T-helper 2 cell treated with Interferon-gamma antibody and Interleukin-4, amounts not matched to agents 5 μg/mL and 100 μg/mL, for 36 hours (primary cell): ENCODE results near the gene B3GNT2.

Experiments
- DNase-seq: peaks from one replicate; pipeline ENCODE4 v3.0.0; 2021; ENCODE audit warnings: low spot score
- H3K27ac Mint-ChIP-seq: one replicate; pipeline ENCODE4 v1.8.0; 2021; ENCODE audit warnings: mild to moderate bottlenecking, mixed read lengths
- H3K27me3 Mint-ChIP-seq: one replicate; pipeline ENCODE4 v1.8.0; 2021; ENCODE audit warnings: low read depth, mixed read lengths
- H3K36me3 Mint-ChIP-seq: one replicate; pipeline ENCODE4 v1.8.0; 2021; ENCODE audit warnings: low read depth, mixed read lengths
- H3K4me1 Mint-ChIP-seq: one replicate; pipeline ENCODE4 v1.8.0; 2021; ENCODE audit warnings: low read depth, mixed read lengths
- H3K4me3 Mint-ChIP-seq: one replicate; pipeline ENCODE4 v1.8.0; 2022; ENCODE audit warnings: mild to moderate bottlenecking, moderate library complexity, mixed read lengths
- H3K9me3 Mint-ChIP-seq: one replicate; pipeline ENCODE4 v1.8.0; 2021; ENCODE audit warnings: mixed read lengths

B3GNT2 gene

DNA sequence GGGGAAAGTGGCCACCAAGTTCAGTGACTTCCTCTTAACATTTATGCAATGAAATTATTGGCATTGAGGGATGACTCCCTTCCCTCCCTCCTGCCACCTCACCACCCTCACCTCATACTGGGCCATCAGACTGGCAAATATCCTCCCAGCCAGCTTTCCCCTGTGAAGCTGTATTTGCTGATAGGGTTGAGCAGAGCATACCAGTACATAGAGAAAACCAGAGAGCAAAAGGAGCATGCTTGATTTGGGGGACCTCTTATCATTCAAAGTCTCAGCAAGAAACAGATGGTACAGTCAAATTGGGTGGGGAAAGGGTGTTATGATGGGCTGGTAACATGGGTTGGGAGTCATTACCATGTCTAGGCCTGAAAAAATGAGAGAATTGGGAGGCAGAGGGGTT lies 19.1 kb upstream of the B3GNT2 start:
- no peaks in the 10 kb centered on the region for H3K4me1 Mint-ChIP-seq
- no peaks in the 10 kb centered on the region for H3K9me3 Mint-ChIP-seq
- peaks cover 4% of the 10 kb centered on the region for H3K27me3 Mint-ChIP-seq
- no peak for DNase-seq
- H3K36me3 Mint-ChIP-seq: no peaks in the 10 kb centered on the region
- H3K27ac Mint-ChIP-seq: no peak overlapping the region
- no peak overlapping the region for H3K4me3 Mint-ChIP-seq

DNA sequence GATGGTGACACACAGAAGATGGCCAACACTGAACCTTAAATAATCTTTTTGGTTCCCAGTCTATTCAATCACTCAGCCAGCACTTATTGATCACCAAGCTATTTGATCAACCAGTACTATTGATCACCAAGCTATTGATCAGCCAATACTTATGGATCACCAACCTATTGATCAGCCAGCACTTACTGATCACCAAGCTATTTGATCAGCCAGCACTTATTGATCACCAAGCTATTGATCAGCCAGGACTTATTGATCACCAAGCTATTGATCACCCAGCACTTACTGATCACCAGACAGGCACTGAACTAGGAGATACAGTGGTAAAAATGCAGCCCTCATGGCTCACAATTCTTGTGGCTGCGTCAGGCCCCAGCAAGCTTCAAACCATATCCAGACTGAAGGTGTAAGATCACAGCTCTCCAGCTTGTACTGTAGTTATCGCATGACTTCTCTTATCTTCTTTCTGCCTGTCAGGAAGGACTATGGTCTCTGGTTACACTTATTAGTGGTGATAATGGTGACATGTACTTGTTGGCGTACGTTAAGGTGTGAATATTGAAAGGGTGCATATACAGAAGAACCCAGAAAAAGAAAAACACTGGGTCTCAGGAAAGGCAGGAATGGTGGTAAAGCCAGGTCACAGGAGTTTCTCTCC lies 18.4 kb upstream of the B3GNT2 start:
- peaks cover 4% of the 10 kb centered on the region for H3K27me3 Mint-ChIP-seq
- H3K4me3 Mint-ChIP-seq: no peak overlapping the region
- no peaks in the 10 kb centered on the region for H3K36me3 Mint-ChIP-seq
- no peaks in the 10 kb centered on the region for H3K9me3 Mint-ChIP-seq
- no peak for DNase-seq
- no peak overlapping the region for H3K27ac Mint-ChIP-seq
- H3K4me1 Mint-ChIP-seq: no peaks in the 10 kb centered on the region

DNA sequence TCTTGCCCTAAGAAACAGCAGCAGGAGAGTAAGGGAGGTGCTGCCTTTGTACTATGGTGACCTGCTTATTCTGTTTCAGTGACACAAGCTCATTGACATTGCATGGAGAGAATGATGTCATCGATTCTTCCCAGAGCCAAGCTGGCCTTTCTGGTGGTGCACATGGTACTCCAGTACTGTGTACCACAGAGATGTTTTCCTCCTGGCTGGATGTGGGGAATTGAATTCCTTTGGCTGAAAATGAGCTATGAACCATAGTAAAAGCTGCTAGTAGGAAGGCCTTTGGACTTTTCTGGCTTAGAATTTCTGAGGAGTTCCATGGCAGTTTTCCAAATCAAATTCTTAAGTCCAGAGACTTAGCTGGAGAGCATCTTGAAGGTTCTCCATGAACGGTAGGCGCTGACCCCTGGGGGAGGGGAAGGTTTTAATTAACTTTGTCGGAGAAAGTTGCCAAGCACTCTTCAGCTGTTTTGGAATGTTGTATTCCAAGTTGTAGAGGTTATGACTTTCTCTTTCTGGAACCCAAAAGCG lies 17.1 kb upstream of the B3GNT2 start:
- no peak for DNase-seq
- Mint-ChIP-seq H3K27ac (no peak overlapping the region), H3K4me1 (no peaks in the 10 kb centered on the region), H3K9me3 (no peaks in the 10 kb centered on the region), H3K27me3 (peaks cover 4% of the 10 kb centered on the region), H3K4me3 (no peak overlapping the region), H3K36me3 (no peaks in the 10 kb centered on the region)

DNA sequence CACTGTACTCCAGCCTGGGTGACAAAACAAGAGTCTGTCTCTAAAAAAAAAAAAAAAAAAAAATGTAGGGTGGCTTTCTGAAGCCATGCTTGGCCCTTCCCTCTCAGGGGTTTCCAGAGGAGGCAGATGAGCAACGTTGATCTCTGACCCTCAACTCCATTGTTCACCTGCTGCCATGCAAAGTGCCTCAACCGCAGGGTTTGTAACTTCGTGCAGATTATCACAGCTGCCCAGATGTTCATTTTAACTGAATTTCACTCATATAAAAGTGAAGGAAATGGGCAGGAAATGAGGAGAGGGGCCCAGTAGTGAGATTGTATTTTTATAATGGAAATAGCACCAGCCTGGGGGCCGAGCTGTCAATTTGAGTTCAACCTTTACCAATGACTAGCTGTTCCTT lies 14.9 kb upstream of the B3GNT2 start:
- Mint-ChIP-seq H3K9me3 (no peaks in the 10 kb centered on the region), H3K27ac (no peak overlapping the region), H3K4me1 (no peaks in the 10 kb centered on the region), H3K27me3 (peaks cover 4% of the 10 kb centered on the region), H3K36me3 (no peaks in the 10 kb centered on the region), H3K4me3 (no peak overlapping the region)
- no peak for DNase-seq

DNA sequence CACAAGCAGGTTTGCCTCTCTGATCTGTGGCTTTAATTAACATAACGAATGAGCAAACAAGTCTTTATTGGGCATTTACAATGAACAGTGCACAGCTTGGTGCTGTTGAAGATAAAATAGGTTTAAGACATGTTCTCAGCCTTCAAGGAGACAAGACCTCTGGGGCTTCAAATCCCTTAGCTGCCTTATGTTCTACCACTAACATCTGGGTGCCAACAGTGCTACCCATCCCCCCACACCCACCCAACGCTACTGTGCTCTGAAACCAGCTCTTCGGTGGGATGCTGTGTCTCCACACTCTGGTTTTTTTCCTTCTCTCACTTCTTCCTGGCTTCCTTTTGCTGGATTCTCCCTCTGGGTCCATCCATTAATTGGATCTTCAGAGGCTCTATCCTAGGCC lies 14.1 kb upstream of the B3GNT2 start:
- DNase-seq: no peak
- H3K36me3 Mint-ChIP-seq: no peaks in the 10 kb centered on the region
- peaks cover 4% of the 10 kb centered on the region for H3K27me3 Mint-ChIP-seq
- no peak overlapping the region for H3K27ac Mint-ChIP-seq
- no peak overlapping the region for H3K4me3 Mint-ChIP-seq
- no peaks in the 10 kb centered on the region for H3K9me3 Mint-ChIP-seq
- no peaks in the 10 kb centered on the region for H3K4me1 Mint-ChIP-seq

DNA sequence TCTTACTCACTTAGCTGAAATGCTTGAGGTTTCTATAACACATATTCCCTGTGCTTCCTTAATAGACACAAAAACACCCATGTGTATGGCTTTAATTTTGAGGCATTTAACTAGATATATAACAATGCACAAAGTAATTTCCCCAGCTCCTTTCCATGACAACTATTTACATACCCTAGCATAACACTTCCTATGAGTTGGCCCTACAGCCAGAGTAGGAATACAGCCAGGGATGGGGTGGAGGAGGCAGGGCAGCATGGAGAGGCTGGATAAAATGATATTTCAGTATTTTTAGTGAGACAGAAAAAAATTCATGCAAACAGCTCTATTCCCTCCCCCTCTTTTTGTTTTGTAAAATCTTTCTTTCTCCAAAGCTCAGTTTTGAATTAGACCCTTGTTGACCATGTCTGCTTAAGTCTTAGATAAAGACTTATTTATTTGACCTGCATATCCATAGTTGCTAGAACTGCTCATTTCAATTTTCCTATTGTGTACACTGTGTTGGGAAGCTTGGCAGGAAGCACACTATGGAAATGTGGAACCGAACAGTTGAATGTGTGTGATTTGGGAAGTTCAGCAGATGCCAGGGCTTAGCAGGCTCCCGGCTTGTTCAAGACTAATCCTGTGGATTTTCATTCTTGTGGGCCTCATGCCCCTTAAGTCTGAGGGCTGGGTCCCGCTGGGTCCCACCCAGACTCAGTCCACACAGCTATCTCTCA lies 11.2 kb upstream of the B3GNT2 start:
- H3K36me3 Mint-ChIP-seq: no peaks in the 10 kb centered on the region
- no peak for DNase-seq
- H3K4me3 Mint-ChIP-seq: no peak overlapping the region
- no peak overlapping the region for H3K27ac Mint-ChIP-seq
- no peaks in the 10 kb centered on the region for H3K9me3 Mint-ChIP-seq
- H3K27me3 Mint-ChIP-seq: peaks cover 5% of the 10 kb centered on the region
- H3K4me1 Mint-ChIP-seq: no peaks in the 10 kb centered on the region

DNA sequence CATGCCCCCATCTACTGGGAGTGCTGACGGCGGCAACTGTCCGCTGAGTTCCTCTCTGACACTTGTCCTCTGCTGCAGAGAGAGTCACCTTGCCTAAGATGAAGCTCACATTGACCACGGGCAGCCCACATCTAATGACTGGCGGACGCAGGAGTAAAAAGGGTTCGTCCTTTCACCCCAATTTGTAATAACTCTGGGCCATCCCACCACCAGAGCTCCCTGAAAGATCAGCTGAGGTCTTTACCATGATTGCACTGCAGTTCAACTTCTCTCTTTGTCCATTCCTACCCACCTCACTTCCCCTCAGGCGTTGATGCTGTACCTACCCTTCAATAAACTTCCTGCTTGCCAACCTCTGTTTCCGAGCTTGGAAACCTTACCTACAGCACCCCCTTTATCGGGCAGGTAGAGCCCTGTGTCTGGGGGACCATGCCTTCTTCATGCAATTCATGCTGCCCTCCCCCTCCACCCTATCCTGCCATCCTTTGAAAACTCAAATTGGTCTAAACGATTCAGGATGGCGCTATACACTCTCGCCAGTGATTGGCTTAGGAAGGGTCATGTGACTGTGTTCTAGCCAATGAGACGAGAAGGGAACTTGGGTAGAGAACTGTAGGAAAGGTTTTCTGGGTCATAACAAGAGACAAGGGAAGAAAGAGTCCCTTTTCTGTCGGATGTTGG lies 10.3 kb upstream of the B3GNT2 start:
- H3K9me3 Mint-ChIP-seq: no peaks in the 10 kb centered on the region
- H3K4me3 Mint-ChIP-seq: no peak overlapping the region
- peaks cover 11% of the 10 kb centered on the region for H3K27me3 Mint-ChIP-seq
- no peaks in the 10 kb centered on the region for H3K36me3 Mint-ChIP-seq
- no peaks in the 10 kb centered on the region for H3K4me1 Mint-ChIP-seq
- H3K27ac Mint-ChIP-seq: no peak overlapping the region
- no peak for DNase-seq

DNA sequence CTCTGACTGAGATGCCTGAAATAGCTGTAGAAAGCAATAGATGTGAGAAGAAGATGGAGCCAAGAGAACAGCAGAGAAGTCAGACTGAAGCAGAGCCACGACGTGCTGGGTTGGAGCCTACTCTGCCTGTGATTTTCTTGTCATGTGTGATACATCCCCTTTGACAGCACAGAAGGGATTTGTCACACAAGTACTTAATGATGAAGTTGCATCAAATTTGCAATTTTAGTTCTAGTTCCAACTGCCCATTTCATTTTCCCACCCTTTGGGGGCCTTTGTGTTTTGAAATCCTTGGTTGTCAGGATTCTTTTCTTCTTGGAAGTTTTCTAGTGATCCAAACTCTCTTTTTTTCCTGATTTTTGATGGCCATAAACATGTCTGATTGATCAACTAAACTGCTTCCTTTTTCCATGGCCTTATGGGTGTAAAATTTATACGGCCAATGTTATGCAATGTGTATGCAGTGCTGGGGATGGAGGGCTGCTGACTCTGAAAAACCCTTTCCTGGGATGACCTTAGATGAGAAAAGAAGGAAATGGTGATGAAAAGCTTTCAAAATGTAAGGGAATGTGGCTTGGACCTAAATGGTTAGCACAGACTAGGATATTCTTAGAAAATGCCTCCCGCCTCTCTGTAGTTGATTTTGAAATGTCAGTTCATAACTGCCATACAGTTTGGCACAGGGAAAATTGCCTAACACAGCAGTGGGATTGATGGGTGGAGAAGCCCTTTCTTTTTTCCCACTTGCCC lies 9.6 kb upstream of the B3GNT2 start:
- no peaks in the 10 kb centered on the region for H3K4me1 Mint-ChIP-seq
- peaks cover 11% of the 10 kb centered on the region for H3K27me3 Mint-ChIP-seq
- DNase-seq: no peak
- no peaks in the 10 kb centered on the region for H3K9me3 Mint-ChIP-seq
- H3K4me3 Mint-ChIP-seq: no peak overlapping the region
- no peaks in the 10 kb centered on the region for H3K36me3 Mint-ChIP-seq
- H3K27ac Mint-ChIP-seq: no peak overlapping the region

DNA sequence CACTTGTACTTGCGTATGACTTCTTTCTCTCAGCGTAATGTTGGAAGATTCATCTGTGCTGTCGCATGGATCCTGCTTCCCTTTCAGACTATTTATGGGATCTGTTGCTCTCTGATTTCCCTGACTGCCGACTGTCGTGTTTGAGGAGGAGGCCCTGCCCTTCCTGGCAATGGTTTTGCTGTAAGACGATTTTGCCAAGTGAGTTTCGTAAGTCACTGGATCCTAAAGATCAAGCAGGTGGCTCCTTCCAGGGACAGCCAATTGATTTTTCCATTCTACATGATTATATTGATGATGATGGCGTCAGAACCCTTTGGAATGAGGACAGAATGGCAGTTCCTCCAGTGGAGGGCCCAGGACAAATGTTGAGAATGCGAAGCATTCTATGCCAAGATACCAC lies 8.7 kb upstream of the B3GNT2 start:
- Mint-ChIP-seq H3K4me3 (no peak overlapping the region), H3K36me3 (no peaks in the 10 kb centered on the region), H3K27ac (no peak overlapping the region), H3K27me3 (peaks cover 12% of the 10 kb centered on the region), H3K4me1 (no peaks in the 10 kb centered on the region), H3K9me3 (no peaks in the 10 kb centered on the region)
- no peak for DNase-seq

DNA sequence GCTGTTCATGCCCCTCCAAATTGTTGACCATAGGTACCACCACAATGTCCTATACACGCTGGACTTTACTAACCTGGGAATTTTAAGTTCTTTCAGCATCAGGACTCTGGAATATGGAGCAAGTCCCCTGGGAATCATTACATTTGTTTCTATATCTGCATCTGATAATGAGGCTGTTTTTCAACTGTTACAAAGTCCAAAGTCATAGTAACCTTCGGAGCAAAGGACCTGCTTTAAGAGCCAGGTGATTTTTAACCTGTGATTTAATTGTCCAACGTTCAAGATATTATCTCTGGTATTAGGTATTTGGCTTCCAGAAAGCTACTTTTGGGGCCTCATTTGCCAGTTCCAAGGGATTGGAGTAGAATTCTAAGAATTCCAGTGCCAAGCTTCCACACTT lies 7.5 kb upstream of the B3GNT2 start:
- DNase-seq: no peak
- H3K27me3 Mint-ChIP-seq: peaks cover 15% of the 10 kb centered on the region
- H3K4me3 Mint-ChIP-seq: no peak overlapping the region
- peaks cover 4% of the 10 kb centered on the region for H3K4me1 Mint-ChIP-seq
- no peak overlapping the region for H3K27ac Mint-ChIP-seq
- H3K9me3 Mint-ChIP-seq: no peaks in the 10 kb centered on the region
- no peaks in the 10 kb centered on the region for H3K36me3 Mint-ChIP-seq

DNA sequence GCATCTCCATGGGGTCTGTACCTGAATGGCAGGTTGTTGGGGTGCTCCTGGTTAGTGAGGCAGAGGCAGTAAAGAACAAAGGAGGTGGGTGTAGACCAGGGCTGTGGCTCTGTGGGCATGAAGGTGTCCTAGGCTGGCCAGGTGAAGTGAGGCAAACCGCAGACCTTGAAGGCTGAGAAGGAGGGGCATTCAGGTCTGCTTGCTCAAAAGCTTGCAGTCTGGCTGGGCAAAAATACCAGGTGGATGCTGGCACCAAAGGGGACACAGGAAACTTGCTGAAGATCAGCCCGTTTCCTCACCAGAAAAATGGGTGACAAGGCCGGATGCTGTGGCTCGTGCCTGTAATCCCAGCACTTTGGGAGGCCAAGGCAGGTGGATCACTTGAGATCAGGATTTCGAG lies 6.7 kb upstream of the B3GNT2 start:
- H3K4me3 Mint-ChIP-seq: no peak overlapping the region
- peaks cover 4% of the 10 kb centered on the region for H3K4me1 Mint-ChIP-seq
- H3K9me3 Mint-ChIP-seq: no peaks in the 10 kb centered on the region
- no peak for DNase-seq
- no peak overlapping the region for H3K27ac Mint-ChIP-seq
- no peaks in the 10 kb centered on the region for H3K36me3 Mint-ChIP-seq
- peaks cover 15% of the 10 kb centered on the region for H3K27me3 Mint-ChIP-seq

DNA sequence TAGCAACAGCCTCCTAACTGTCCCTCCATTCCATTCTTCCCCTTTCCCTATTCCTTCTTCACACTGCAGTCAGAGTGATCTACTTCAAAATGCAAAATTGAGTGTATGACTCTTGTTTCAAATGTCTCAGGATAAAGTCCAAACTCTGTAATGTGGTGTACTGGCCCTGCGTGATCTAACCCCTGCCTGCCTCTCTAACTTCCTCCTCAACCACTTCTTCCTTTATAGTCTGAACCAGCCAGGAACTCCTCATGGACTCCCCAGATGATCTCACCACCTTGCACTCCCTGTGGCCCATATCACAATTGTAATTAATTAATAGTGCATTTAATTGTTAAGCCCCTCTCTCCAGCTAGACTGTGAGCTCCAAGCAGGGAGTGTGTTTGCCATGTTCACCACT lies 3.1 kb upstream of the B3GNT2 start:
- DNase-seq: no peak
- H3K27me3 Mint-ChIP-seq: peaks cover 15% of the 10 kb centered on the region
- H3K36me3 Mint-ChIP-seq: no peaks in the 10 kb centered on the region

DNA sequence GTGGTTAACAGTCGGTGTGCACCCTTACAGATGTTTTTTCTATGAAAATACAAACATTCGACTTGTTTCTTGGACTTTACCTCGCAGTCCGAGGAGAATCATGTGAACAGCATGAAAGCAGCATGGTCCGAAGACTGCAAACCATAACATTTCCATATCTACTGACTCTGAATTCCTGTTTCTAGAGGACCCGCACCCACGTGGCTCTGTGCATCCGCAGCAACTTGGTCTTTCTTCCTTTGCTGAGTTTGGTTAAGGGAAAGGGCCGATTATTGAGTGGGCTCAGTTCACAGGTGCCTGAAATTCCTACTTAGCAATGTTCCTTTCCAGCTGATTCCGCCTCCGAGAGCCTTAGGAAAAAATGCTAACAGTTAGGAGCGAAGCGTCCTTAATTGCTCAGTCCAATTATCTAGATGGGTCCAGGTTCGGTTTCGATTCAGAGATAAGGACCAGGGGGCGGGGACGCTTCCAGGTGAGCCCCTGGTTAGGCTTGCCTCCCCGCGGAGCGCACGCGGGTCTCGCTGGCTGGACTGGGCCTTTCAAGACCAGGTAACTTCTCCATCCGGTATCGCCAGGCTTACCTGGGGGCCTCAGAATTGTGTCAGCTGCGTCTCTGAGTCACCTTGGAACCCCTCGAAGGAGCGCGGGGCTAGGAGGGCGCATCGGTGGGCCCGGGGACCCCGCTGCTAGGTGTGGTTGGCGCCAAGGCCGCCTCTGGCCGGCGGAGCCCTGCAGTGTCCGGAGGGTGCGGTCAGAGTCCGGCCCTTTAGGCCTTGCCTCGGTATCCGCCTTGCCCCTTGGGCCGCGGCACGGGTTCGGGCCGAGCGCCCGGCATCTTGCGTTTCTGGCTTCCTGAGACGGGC lies 1.1 kb upstream of the B3GNT2 start:
- Mint-ChIP-seq H3K27ac (peak overlapping the region; percentile 73), H3K4me1 (peaks cover 20% of the 10 kb centered on the region), H3K4me3 (peak overlapping the region; percentile 76), H3K9me3 (no peaks in the 10 kb centered on the region), H3K36me3 (peaks cover 3% of the 10 kb centered on the region), H3K27me3 (peaks cover 10% of the 10 kb centered on the region)
- no peak for DNase-seq

More for the DNA sequence above, 3.1 kb upstream of the B3GNT2 start:
- Mint-ChIP-seq H3K4me3 (no peak overlapping the region), H3K9me3 (no peaks in the 10 kb centered on the region), H3K27ac (no peak overlapping the region), H3K4me1 (peaks cover 4% of the 10 kb centered on the region)
